CD14-positive monocyte (primary cell): ENCODE data around the gene ANKRD62. TPM values are rescaled to one million over a fixed set of nuclear protein-coding genes. Genes with fewer than 3 reads are reported as not detected.

Experiments
- DNase-seq, 3 donors: peaks; one replicate each; pipeline ENCODE4 v3.0.0-alpha.2; 2011 to 2022
- H2AFZ ChIP-seq: 2 replicates; pipeline ENCODE4 v1.6.0; 2012; ENCODE audit warnings: mild to moderate bottlenecking, low read depth, low read length, inconsistent platforms; ENCODE audit not compliant: insufficient read depth, poor library complexity, severe bottlenecking
- H3K27ac ChIP-seq, 2 donors: 1 replicate in 1 of 2; 2 replicates in 1 of 2; pipeline ENCODE4 v1.5.1; 2012 to 2013; ENCODE audit warnings: low read length in 2 of 2, control low read depth in 1 of 2, inconsistent platforms in 1 of 2, low read depth in 1 of 2, mild to moderate bottlenecking in 1 of 2
- H3K27me3 ChIP-seq, 2 donors: one replicate each; pipeline versions ENCODE4 v1.6.0 to v1.6.1; 2011 to 2013; ENCODE audit warnings: low read length in 2 of 2; ENCODE audit not compliant: control insufficient read depth in 2 of 2, insufficient read depth in 2 of 2
- H3K36me3 ChIP-seq, 2 donors: replicated peaks in 1 of 2; 1 replicate in 1 of 2; 2 replicates in 1 of 2; pipeline versions ENCODE4 v1.5.1 to v1.6.1; 2012 to 2013; ENCODE audit warnings: low read length in 2 of 2, control low read depth in 1 of 2, inconsistent platforms in 1 of 2, mild to moderate bottlenecking in 1 of 2; ENCODE audit not compliant: insufficient read depth in 2 of 2, control insufficient read depth in 1 of 2
- H3K4me1 ChIP-seq, 2 donors: 1 replicate in 1 of 2; 2 replicates in 1 of 2; pipeline versions ENCODE4 v1.5.1 to v1.6.1; 2012 to 2013; ENCODE audit warnings: low read length in 2 of 2, control low read depth in 1 of 2, inconsistent platforms in 1 of 2, mild to moderate bottlenecking in 1 of 2, moderate library complexity in 1 of 2; ENCODE audit not compliant: insufficient read depth in 2 of 2, control insufficient read depth in 1 of 2
- H3K4me2 ChIP-seq: replicated peaks from 2 replicates; pipeline ENCODE3; 2012; ENCODE audit warnings: low read length, moderate library complexity, mild to moderate bottlenecking; ENCODE audit not compliant: poor library complexity, severe bottlenecking; ENCODE audit errors: extremely low read depth
- H3K4me3 ChIP-seq, 3 experiments: fragments of 200-600 bp in 1 of 3; sonication (generic) in 1 of 3; replicated peaks in 1 of 3; 1 replicate in 2 of 3; 2 replicates in 1 of 3; pipeline ENCODE4 v1.5.1; 2011 to 2013; ENCODE audit warnings: low read length in 3 of 3, mild to moderate bottlenecking in 3 of 3, control low read depth in 2 of 3, low read depth in 2 of 3, inconsistent platforms in 1 of 3, moderate library complexity in 1 of 3
- H3K79me2 ChIP-seq: 2 replicates; pipeline ENCODE4 v1.6.0; 2012; ENCODE audit warnings: mild to moderate bottlenecking, control low read depth, inconsistent platforms, low read length, moderate library complexity; ENCODE audit not compliant: insufficient read depth
- H3K9ac ChIP-seq: 2 replicates; pipeline ENCODE4 v1.6.0; 2017; ENCODE audit warnings: low read length, mild to moderate bottlenecking; ENCODE audit not compliant: insufficient read depth, poor library complexity, severe bottlenecking
- H3K9me3 ChIP-seq, 2 donors: replicated peaks in 1 of 2; 1 replicate in 1 of 2; 2 replicates in 1 of 2; pipeline versions ENCODE4 v1.5.1 to v1.6.1; 2012 to 2013; ENCODE audit warnings: low read length in 2 of 2, control low read depth in 1 of 2; ENCODE audit not compliant: control insufficient read depth in 1 of 2, insufficient read depth in 1 of 2
- H4K20me1 ChIP-seq: 2 replicates; pipeline ENCODE4 v1.6.0; 2012; ENCODE audit warnings: mild to moderate bottlenecking, low read length, control low read depth, moderate library complexity; ENCODE audit not compliant: insufficient read depth
- H3K27ac Mint-ChIP-seq, 7 donors: one replicate each; pipeline ENCODE4 v1.8.0; 2020; ENCODE audit warnings: mild to moderate bottlenecking in 7 of 7, mixed read lengths in 7 of 7, moderate library complexity in 6 of 7, inconsistent platforms in 2 of 7
- H3K27me3 Mint-ChIP-seq, 3 donors: one replicate each; pipeline ENCODE4 v1.8.0; 2021 to 2022; ENCODE audit warnings: low read depth in 3 of 3, mild to moderate bottlenecking in 3 of 3, mixed read lengths in 3 of 3, moderate library complexity in 3 of 3, inconsistent platforms in 1 of 3
- H3K36me3 Mint-ChIP-seq, 2 donors: one replicate each; pipeline ENCODE4 v1.8.0; 2020; ENCODE audit warnings: mixed read lengths in 2 of 2, inconsistent platforms in 1 of 2, mild to moderate bottlenecking in 1 of 2
- H3K4me1 Mint-ChIP-seq: one replicate; pipeline ENCODE4 v1.8.0; 2020; ENCODE audit warnings: mild to moderate bottlenecking, mixed read lengths
- H3K4me3 Mint-ChIP-seq, 2 donors: one replicate each; pipeline ENCODE4 v1.8.0; 2020; ENCODE audit warnings: mild to moderate bottlenecking in 2 of 2, mixed read lengths in 2 of 2, moderate library complexity in 1 of 2
- H3K9me3 Mint-ChIP-seq, 7 donors: one replicate each; pipeline ENCODE4 v1.8.0; 2020 to 2022; ENCODE audit warnings: mixed read lengths in 7 of 7, mild to moderate bottlenecking in 6 of 7, moderate library complexity in 6 of 7, inconsistent platforms in 2 of 7
- CTCF ChIP-seq: fragments of 200-600 bp; IDR thresholded peaks from one replicate; pipeline ENCODE4 v1.8.0; 2022; ENCODE audit warnings: antibody characterized with exemption, mild to moderate bottlenecking
- WGBS: methylation state at CpG from one replicate; pipeline ENCODE4 v1.1.5; 2013; ENCODE audit warnings: missing lambda C conversion rate; ENCODE audit not compliant: insufficient coverage; 5-methylcytosine and 5-hydroxymethylcytosine counted together
- intact Hi-C, 2 donors: fragments of 100-400 bp; cut with micrococcal nuclease; formaldehyde crosslinking; loops; one replicate each; pipeline versions ENCODE4 v1.15.0 to v1.15.1; 2023
- polyA plus RNA-seq, 3 donors: library from polyadenylated mRNA; depleted of rRNA in 1 of 3; unstranded in 2 of 3; stranded (reverse) in 1 of 3; fragments of 300-500 nt in 2 of 3; fragments of >200 nt in 1 of 3; fragmentation: Illumina TruSeq in 2 of 3; gene quantifications; 1 replicate in 2 of 3; 2 replicates in 1 of 3; pipeline ENCODE4 v1.2.3, GENCODE V29; 2012 to 2021

ANKRD62 gene
- polyA plus RNA-seq, 3 donors, result not detected

GRCh38 chr18:12061685-12062084 lies 32.0 kb upstream of the ANKRD62 start:
- peaks cover 0 to 2% (median 0%) of the 10 kb centered on the region in 7 donors for H3K9me3 Mint-ChIP-seq
- Histone ChIP-seq H3K9me3 (no peaks in the 10 kb centered on the region), H3K4me2 (no peak overlapping the region), H2AFZ (no peak overlapping the region), H3K36me3 (no peaks in the 10 kb centered on the region), H3K27ac (no peak overlapping the region), H4K20me1 (no peaks in the 10 kb centered on the region), H3K9ac (no peak overlapping the region), H3K4me3 (no peak overlapping the region), H3K4me1 (no peaks in the 10 kb centered on the region), H3K79me2 (no peaks in the 10 kb centered on the region), H3K27me3 (no peaks in the 10 kb centered on the region)
- intact Hi-C loops, result no loop called here
- WGBS, result 95% methylated on average over 12 of the region's 14 CpGs
- H3K36me3 Mint-ChIP-seq, result no peaks in the 10 kb centered on the region
- no peak for TF ChIP-seq CTCF
- peaks cover 2 to 9% (median 3%) of the 10 kb centered on the region in 3 donors for H3K27me3 Mint-ChIP-seq
- no peak overlapping the region for H3K4me3 Mint-ChIP-seq
- no peaks in the 10 kb centered on the region for H3K4me1 Mint-ChIP-seq
- DNase-seq, result no peak
- H3K27ac Mint-ChIP-seq, result no peak overlapping the region

GRCh38 chr18:12062974-12063373 lies 30.7 kb upstream of the ANKRD62 start:
- no peak overlapping the region for H2AFZ ChIP-seq
- peaks cover 2 to 9% (median 3%) of the 10 kb centered on the region in 3 donors for H3K27me3 Mint-ChIP-seq
- H3K9ac ChIP-seq, result no peak overlapping the region
- 78% methylated on average over 4 of the region's 4 CpGs for WGBS
- H3K9me3 ChIP-seq, result peaks cover 0 to 9% of the 10 kb centered on the region in 2 donors
- no peak overlapping the region for H3K27ac Mint-ChIP-seq
- no peaks in the 10 kb centered on the region for H3K36me3 Mint-ChIP-seq
- H4K20me1 ChIP-seq, result no peaks in the 10 kb centered on the region
- peaks cover 0 to 5% (median 3%) of the 10 kb centered on the region in 7 donors for H3K9me3 Mint-ChIP-seq
- no peaks in the 10 kb centered on the region for H3K4me1 ChIP-seq
- no peak overlapping the region for H3K4me3 ChIP-seq
- DNase-seq, result no peak
- H3K27me3 ChIP-seq, result no peaks in the 10 kb centered on the region
- no peaks in the 10 kb centered on the region for H3K36me3 ChIP-seq
- no peaks in the 10 kb centered on the region for H3K4me1 Mint-ChIP-seq
- intact Hi-C loops, result no loop called here
- TF ChIP-seq CTCF, result no peak
- H3K4me3 Mint-ChIP-seq, result no peak overlapping the region
- no peak overlapping the region for H3K27ac ChIP-seq
- H3K79me2 ChIP-seq, result no peaks in the 10 kb centered on the region
- no peak overlapping the region for H3K4me2 ChIP-seq
